Measurements from ENCODE around the gene WFIKKN1. TPM values are rescaled to one million over a fixed set of nuclear protein-coding genes. Genes with fewer than 3 reads are reported as not detected.

WFIKKN1 gene
- total RNA-seq, 1 experiment from 2014 or later: 12.3 TPM

- TF ChIP-seq ZNF317 (CRISPR knock-in tag; IDR thresholded peaks at IDR 0.05; ENCODE audit: borderline replicate concordance, low read depth) (no peak), FOXP1 (CRISPR knock-in tag; IDR thresholded peaks at IDR 0.05; ENCODE audit: borderline replicate concordance) (0 out of 2 replicates have a peak, but pooled peaks have one; percentile 59), ERG (CRISPR knock-in tag; IDR thresholded peaks at IDR 0.05) (no peak), CTCF (IDR thresholded peaks at IDR 0.05) (peak; percentile 87), HMGXB4 (CRISPR knock-in tag; IDR thresholded peaks at IDR 0.05) (0 out of 2 replicates have a peak, but pooled peaks have one; percentile 22), ZSCAN18 (CRISPR knock-in tag; IDR thresholded peaks at IDR 0.05) (no peak), FOXJ3 (CRISPR knock-in tag; IDR thresholded peaks at IDR 0.05; ENCODE audit: borderline replicate concordance) (no peak), ZNF671 (CRISPR knock-in tag; IDR thresholded peaks at IDR 0.05) (no peak), TCF7 (CRISPR knock-in tag; IDR thresholded peaks at IDR 0.05; ENCODE audit: low read depth) (no peak), GABPB1 (CRISPR knock-in tag; IDR thresholded peaks at IDR 0.05) (peak; percentile 51; the same call in 1 of the 2 replicates)
- DNase-seq (ENCODE audit: low spot score): peak; percentile 83
- POLR2A ChIA-PET: no interaction called here
- peak; percentile 92 for ATAC-seq
- H3K9me3 Mint-ChIP-seq: no peaks in the 10 kb centered on the region
- no peaks in the 10 kb centered on the region for H3K27me3 Mint-ChIP-seq (ENCODE audit: low read depth)
- no peak overlapping the region for H3K4me3 Mint-ChIP-seq
- peaks cover 8% of the 10 kb centered on the region for H3K4me1 Mint-ChIP-seq
- peak overlapping the region; percentile 97 for H3K27ac Mint-ChIP-seq
- CTCF ChIA-PET: interaction anchor here (0.6 to 2.7 kb wide), 12 partner anchors 9 to 123 kb away, joined by 3 to 17 read pairs (median 4); partner anchors contain the start of genes CAPN15 and RAB40C
- peaks cover 15% of the 10 kb centered on the region for H3K36me3 Mint-ChIP-seq
Observed at GRCh38 chr16:610513-611381, 20.0 kb upstream of the WFIKKN1 start.

GRCh38 chr16:615122-615521 is 15.7 kb upstream of the WFIKKN1 start:
- no peaks in the 10 kb centered on the region for H3K27me3 Mint-ChIP-seq (ENCODE audit: low read depth)
- no peaks in the 10 kb centered on the region for H3K9me3 Mint-ChIP-seq
- peaks cover 15% of the 10 kb centered on the region for H3K36me3 Mint-ChIP-seq
- POLR2A ChIA-PET: no interaction called here
- no peak for TF ChIP-seq ARID4B (CRISPR knock-in tag; IDR thresholded peaks at IDR 0.05; ENCODE audit: borderline replicate concordance)
- no peak for TF ChIP-seq ZNF138 (CRISPR knock-in tag; conservative IDR thresholded peaks at IDR 0.05)
- TF ChIP-seq ZNF317 (CRISPR knock-in tag; IDR thresholded peaks at IDR 0.05; ENCODE audit: borderline replicate concordance, low read depth): no peak
- no peak for TF ChIP-seq EMX1 (CRISPR knock-in tag; IDR thresholded peaks at IDR 0.05)
- TF ChIP-seq NR3C1 (CRISPR knock-in tag; conservative IDR thresholded peaks at IDR 0.05; ENCODE audit: low read depth): no peak
- TF ChIP-seq GTF2I (CRISPR knock-in tag; conservative IDR thresholded peaks at IDR 0.05): no peak
- ATAC-seq: no peak
- CTCF ChIA-PET: no interaction called here
- H3K4me3 Mint-ChIP-seq: no peak overlapping the region
- H3K4me1 Mint-ChIP-seq: peaks cover 3% of the 10 kb centered on the region
- peak overlapping the region; percentile 53; the same call in 1 of the 2 replicates for H3K27ac Mint-ChIP-seq
- DNase-seq (ENCODE audit: low spot score): no peak
